Calu3 (cell line): ENCODE measurements around the gene AGO3. TPM values are rescaled to one million over a fixed set of nuclear protein-coding genes. Genes with fewer than 3 reads are reported as not detected.

Experiments used
- BruUV-seq: library from RNA; stranded (reverse); fragments of 400-500 nt; replicated peaks from 2 replicates; lab custom pipeline; 2021; lab: Mats Ljungman, UMichigan
- CTCF ChIA-PET: fragments of 300-600 bp; sonication (Branson Sonifier 250); formaldehyde crosslinking; loops from one replicate; lab custom pipeline; 2022; ENCODE audit warnings: antibody characterized with exemption; lab: Charles Lee
- DNase-seq: peaks from one replicate; pipeline ENCODE4 v3.0.0; 2022
- H3K27ac Mint-ChIP-seq: one replicate; pipeline ENCODE4 v1.8.0; 2022; ENCODE audit warnings: mixed read lengths; ENCODE audit not compliant: unreplicated experiment
- H3K27me3 Mint-ChIP-seq: one replicate; pipeline ENCODE4 v1.8.0; 2022; ENCODE audit warnings: mixed read lengths; ENCODE audit not compliant: unreplicated experiment
- H3K36me3 Mint-ChIP-seq: one replicate; pipeline ENCODE4 v1.8.0; 2022; ENCODE audit warnings: mild to moderate bottlenecking, moderate library complexity, mixed read lengths; ENCODE audit not compliant: insufficient read depth, unreplicated experiment
- H3K4me1 Mint-ChIP-seq: one replicate; pipeline ENCODE4 v1.8.0; 2022; ENCODE audit warnings: mild to moderate bottlenecking, low read depth, mixed read lengths; ENCODE audit not compliant: unreplicated experiment
- H3K4me3 Mint-ChIP-seq: one replicate; pipeline ENCODE4 v1.8.0; 2022; ENCODE audit warnings: mild to moderate bottlenecking, low read depth, moderate library complexity, mixed read lengths; ENCODE audit not compliant: unreplicated experiment
- H3K9me3 Mint-ChIP-seq: one replicate; pipeline ENCODE4 v1.8.0; 2022; ENCODE audit warnings: low read depth, mixed read lengths; ENCODE audit not compliant: unreplicated experiment
- CTCF ChIP-seq: fragments of 200-600 bp; IDR thresholded peaks from one replicate; pipeline ENCODE4 v1.8.0; 2022; ENCODE audit warnings: antibody characterized with exemption; ENCODE audit not compliant: unreplicated experiment
- intact Hi-C: fragments of 100-400 bp; cut with micrococcal nuclease; formaldehyde crosslinking; loops from one replicate; pipeline ENCODE4 v1.10.0; 2022; ENCODE audit not compliant: unreplicated experiment
- total RNA-seq: library from RNA; stranded (reverse); gene quantifications from 2 replicates; pipeline ENCODE4 v1.2.3, GENCODE V29; 2022

Gene AGO3
- total RNA-seq, 1 experiment from 2014 or later = 28.5 TPM

GRCh38 chr1:36116901-36117300 is 186.0 kb downstream of the AGO3 start:
- intact Hi-C loops = no loop called here
- CTCF ChIA-PET = interaction anchor here (0.5 kb wide), 1 partner anchor 82 kb away, joined by 3 read pairs; no protein-coding TSS in a partner anchor
- no peaks in the 10 kb centered on the region for H3K4me1 Mint-ChIP-seq
- H3K36me3 Mint-ChIP-seq = no peaks in the 10 kb centered on the region
- H3K4me3 Mint-ChIP-seq = no peak overlapping the region
- H3K27me3 Mint-ChIP-seq = peaks cover 44% of the 10 kb centered on the region
- TF ChIP-seq CTCF = no peak
- BruUV-seq = no TSS peak
- H3K27ac Mint-ChIP-seq = no peak overlapping the region
- H3K9me3 Mint-ChIP-seq = no peaks in the 10 kb centered on the region
- DNase-seq = no peak

GRCh38 chr1:36118447-36119204 is 187.7 kb downstream of the AGO3 start:
- Mint-ChIP-seq H3K4me1 (no peaks in the 10 kb centered on the region), H3K27ac (no peak overlapping the region), H3K27me3 (peaks cover 47% of the 10 kb centered on the region), H3K36me3 (no peaks in the 10 kb centered on the region), H3K4me3 (no peak overlapping the region), H3K9me3 (no peaks in the 10 kb centered on the region)
- CTCF ChIA-PET = interaction anchor here (0.7 to 1.3 kb wide), 2 partner anchors 15 to 17 kb away, joined by 4 to 8 read pairs; no protein-coding TSS in a partner anchor
- no TSS peak for BruUV-seq
- no peak for TF ChIP-seq CTCF
- intact Hi-C loops = no loop called here
- DNase-seq = no peak

- Mint-ChIP-seq H3K27ac (no peak overlapping the region), H3K36me3 (no peaks in the 10 kb centered on the region), H3K4me3 (no peak overlapping the region), H3K9me3 (no peaks in the 10 kb centered on the region), H3K27me3 (peaks cover 47% of the 10 kb centered on the region), H3K4me1 (no peaks in the 10 kb centered on the region)
- CTCF ChIA-PET = interaction anchor here (0.6 to 1.3 kb wide), 2 partner anchors 16 to 276 kb away, joined by 4 to 5 read pairs; no protein-coding TSS in a partner anchor
- no peak for TF ChIP-seq CTCF
- BruUV-seq = no TSS peak
- no peak for DNase-seq
- intact Hi-C loops = no loop called here
Observed at GRCh38 chr1:36119456-36119855, 188.6 kb downstream of the AGO3 start.

Other genes with a start within 250 kb of the AGO3 start
- 11.5 and 12.0 TPM in 2 replicates for gene C1orf216, start 212.2 kb upstream of the AGO3 start, total RNA-seq
- gene CLSPN, start 161.1 kb upstream of the AGO3 start, total RNA-seq = 30.3 and 30.4 TPM in 2 replicates
- gene AGO4, start 123.1 kb upstream of the AGO3 start, total RNA-seq = 8.3 and 11.1 TPM in 2 replicates
- gene AGO1, start 47.9 kb upstream of the AGO3 start, total RNA-seq = 30.0 and 34.4 TPM in 2 replicates
- 0.31 TPM in 1 of 2 replicates, not detected in the other for gene TEKT2, start 153.0 kb downstream of the AGO3 start, total RNA-seq
- gene ADPRS, start 157.8 kb downstream of the AGO3 start, total RNA-seq = 26.5 and 32.8 TPM in 2 replicates
- gene COL8A2, start 194.1 kb downstream of the AGO3 start, total RNA-seq = 0.07 TPM in 1 of 2 replicates, not detected in the other
- gene TRAPPC3, start 218.4 kb downstream of the AGO3 start, total RNA-seq = 70.3 and 71.5 TPM in 2 replicates
- gene MAP7D1, start 225.1 kb downstream of the AGO3 start, total RNA-seq = 96.2 and 98.3 TPM in 2 replicates